ENCODE results near the gene GAP43.

The GAP43 gene

DNA sequence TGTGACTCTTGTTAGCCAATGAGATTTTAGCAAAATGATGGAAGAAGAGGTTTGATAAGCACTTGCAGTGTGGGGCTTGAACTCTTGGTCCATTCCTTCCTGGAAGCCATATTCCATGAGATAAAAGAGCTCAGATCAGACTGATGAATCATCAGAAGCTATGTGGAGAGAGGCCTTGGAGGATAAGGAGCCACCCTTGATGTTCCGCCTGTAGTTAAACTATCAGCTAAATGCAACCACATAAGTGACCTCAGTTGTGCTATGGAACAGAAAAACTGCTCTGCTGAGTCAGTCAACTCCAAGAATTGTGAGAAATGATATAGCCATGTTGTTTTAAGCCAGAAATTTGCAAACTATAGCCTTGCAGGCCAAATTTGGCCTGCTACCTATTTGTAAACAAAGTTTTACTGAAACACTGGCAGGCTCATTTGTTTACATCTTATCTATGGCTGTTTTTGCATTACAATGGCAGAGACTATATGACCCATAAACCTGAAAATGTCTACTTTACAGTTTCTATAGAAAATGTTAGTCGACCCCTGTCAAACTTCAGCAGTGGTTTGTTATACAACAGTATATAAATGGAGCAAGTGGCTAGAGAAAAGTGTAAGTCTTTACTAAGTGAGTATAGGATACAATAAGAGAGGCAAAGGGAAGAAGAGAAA is 27.6 kb upstream of the GAP43 start:
- H3K9me3 ChIP-seq (replicated peaks in 1 of 2; ENCODE audit: control insufficient read depth in 2 of 2, insufficient read depth in 1 of 2, low read depth in 1 of 2, low read length in 2 of 2), result peaks cover 6 to 28% of the 10 kb centered on the region in 2 donors
- no peak overlapping the region for H4K8ac ChIP-seq (ENCODE audit: low read depth, low read length)
- no peak overlapping the region for H2BK12ac ChIP-seq (ENCODE audit: low read length)
- H4K91ac ChIP-seq (ENCODE audit: low read depth, low read length, poor library complexity), result no peak overlapping the region
- H2BK15ac ChIP-seq (ENCODE audit: low read length), result no peak overlapping the region
- no peaks in the 10 kb centered on the region for H3K36me3 ChIP-seq (replicated peaks in 1 of 2; ENCODE audit: control insufficient read depth in 2 of 2, insufficient read depth in 2 of 2, low read length in 2 of 2)
- H2AFZ ChIP-seq (ENCODE audit: low read length), result no peak overlapping the region
- H3K4me2 ChIP-seq (ENCODE audit: insufficient read depth, low read length, poor library complexity, severe bottlenecking), result no peak overlapping the region
- no peak overlapping the region for H3K18ac ChIP-seq (ENCODE audit: low read length)
- no peaks in the 10 kb centered on the region for H3K4me1 ChIP-seq (ENCODE audit: control insufficient read depth in 2 of 2, insufficient read depth in 1 of 2, low read depth in 1 of 2, low read length in 2 of 2)
- no peak overlapping the region for H3K14ac ChIP-seq (ENCODE audit: low read length)
- WGBS, 2 donors (ENCODE audit: extremely low coverage in 2 of 2, insufficient read length in 2 of 2, insufficient replicate concordance in 1 of 2), result no CpG with 5 or more reads among the region's 2 CpGs
- no peak overlapping the region for H2BK120ac ChIP-seq (ENCODE audit: low read depth, low read length)
- no peak overlapping the region for H3K27ac ChIP-seq (replicated peaks; ENCODE audit: low read length)
- no peak overlapping the region for H3K4ac ChIP-seq (ENCODE audit: low read length)
- H3K4me3 ChIP-seq (ENCODE audit: low read length in 2 of 2), result no peak overlapping the region
- no peak overlapping the region for H2BK5ac ChIP-seq (ENCODE audit: low read length)
- no peak overlapping the region for H3K23ac ChIP-seq (ENCODE audit: low read depth, low read length, poor library complexity)
- no peak overlapping the region for H3K9ac ChIP-seq (ENCODE audit: low read depth, low read length, poor library complexity)
- no peaks in the 10 kb centered on the region for H3K79me1 ChIP-seq (ENCODE audit: low read depth, low read length)
- no peak for DNase-seq (ENCODE audit: low spot score)
- H3K27me3 ChIP-seq (ENCODE audit: control insufficient read depth in 3 of 3, insufficient read depth in 3 of 3, low read depth in 1 of 3, low read length in 3 of 3), result no peaks in the 10 kb centered on the region
- H2AK5ac ChIP-seq (ENCODE audit: low read depth, low read length), result no peak overlapping the region

DNA sequence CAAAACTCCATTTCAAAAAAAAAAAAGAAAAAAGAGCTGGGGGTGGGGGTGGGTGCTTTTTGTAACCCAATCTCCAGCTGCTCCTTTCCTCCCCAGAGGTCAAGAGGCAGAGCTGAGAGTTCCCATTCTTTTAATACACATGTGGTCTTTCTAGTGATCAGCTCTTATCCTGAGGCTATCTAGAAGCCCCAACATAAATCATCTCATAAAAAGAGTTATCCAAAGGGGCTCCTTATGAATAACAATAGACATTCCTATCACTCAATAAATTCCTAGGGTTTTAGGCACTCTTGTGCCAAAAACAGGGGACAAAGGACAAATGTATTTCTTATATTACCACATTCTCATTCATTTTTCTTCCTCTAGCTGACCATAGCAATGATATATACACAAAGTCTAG is 25.1 kb upstream of the GAP43 start:
- Histone ChIP-seq H3K18ac (ENCODE audit: low read length) (no peak overlapping the region), H3K4me3 (ENCODE audit: low read length in 2 of 2) (no peak overlapping the region), H3K36me3 (replicated peaks in 1 of 2; ENCODE audit: control insufficient read depth in 2 of 2, insufficient read depth in 2 of 2, low read length in 2 of 2) (no peaks in the 10 kb centered on the region), H2BK12ac (ENCODE audit: low read length) (no peak overlapping the region), H3K9me3 (replicated peaks in 1 of 2; ENCODE audit: control insufficient read depth in 2 of 2, insufficient read depth in 1 of 2, low read depth in 1 of 2, low read length in 2 of 2) (peaks cover 7 to 28% of the 10 kb centered on the region in 2 donors), H3K27me3 (ENCODE audit: control insufficient read depth in 3 of 3, insufficient read depth in 3 of 3, low read depth in 1 of 3, low read length in 3 of 3) (no peaks in the 10 kb centered on the region), H2AFZ (ENCODE audit: low read length) (no peak overlapping the region), H4K8ac (ENCODE audit: low read depth, low read length) (no peak overlapping the region), H3K4ac (ENCODE audit: low read length) (no peak overlapping the region), H2AK5ac (ENCODE audit: low read depth, low read length) (no peak overlapping the region), H3K4me2 (ENCODE audit: insufficient read depth, low read length, poor library complexity, severe bottlenecking) (no peak overlapping the region), H2BK5ac (ENCODE audit: low read length) (no peak overlapping the region), H3K14ac (ENCODE audit: low read length) (no peak overlapping the region), H4K91ac (ENCODE audit: low read depth, low read length, poor library complexity) (no peak overlapping the region), H2BK15ac (ENCODE audit: low read length) (no peak overlapping the region), H3K4me1 (ENCODE audit: control insufficient read depth in 2 of 2, insufficient read depth in 1 of 2, low read depth in 1 of 2, low read length in 2 of 2) (no peaks in the 10 kb centered on the region), H3K27ac (replicated peaks; ENCODE audit: low read length) (no peak overlapping the region), H2BK120ac (ENCODE audit: low read depth, low read length) (no peak overlapping the region), H3K79me1 (ENCODE audit: low read depth, low read length) (no peaks in the 10 kb centered on the region), H3K9ac (ENCODE audit: low read depth, low read length, poor library complexity) (no peak overlapping the region), H3K23ac (ENCODE audit: low read depth, low read length, poor library complexity) (no peak overlapping the region)
- DNase-seq (ENCODE audit: low spot score), result no peak

DNA sequence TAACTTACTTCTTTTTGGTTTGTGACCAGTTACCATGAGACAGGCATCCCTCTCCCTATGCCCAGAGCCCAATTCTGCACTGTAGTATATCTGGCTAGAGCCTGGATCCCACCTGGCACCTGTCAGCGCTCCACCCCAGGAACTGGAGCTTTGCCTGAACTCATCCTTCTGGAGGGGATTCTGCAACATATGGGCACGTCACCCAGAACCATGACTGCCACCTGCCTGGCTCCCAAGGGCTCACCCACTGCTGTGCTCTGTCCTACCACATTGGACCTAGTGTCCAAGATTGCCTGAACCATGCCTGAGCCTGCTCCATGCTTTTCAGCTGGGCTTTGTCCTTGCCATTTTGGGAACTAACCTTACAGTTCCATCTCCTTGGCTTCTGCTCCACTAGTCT is 21.1 kb upstream of the GAP43 start:
- no peak overlapping the region for H3K4me2 ChIP-seq (ENCODE audit: insufficient read depth, low read length, poor library complexity, severe bottlenecking)
- no peak for DNase-seq (ENCODE audit: low spot score)
- peaks cover 2 to 4% of the 10 kb centered on the region in 2 donors for H3K9me3 ChIP-seq (replicated peaks in 1 of 2; ENCODE audit: control insufficient read depth in 2 of 2, insufficient read depth in 1 of 2, low read depth in 1 of 2, low read length in 2 of 2)
- H2AK5ac ChIP-seq (ENCODE audit: low read depth, low read length), result no peak overlapping the region
- no peaks in the 10 kb centered on the region for H3K4me1 ChIP-seq (ENCODE audit: control insufficient read depth in 2 of 2, insufficient read depth in 1 of 2, low read depth in 1 of 2, low read length in 2 of 2)
- no peak overlapping the region for H3K27ac ChIP-seq (replicated peaks; ENCODE audit: low read length)
- H3K9ac ChIP-seq (ENCODE audit: low read depth, low read length, poor library complexity), result no peak overlapping the region
- no peak overlapping the region for H3K23ac ChIP-seq (ENCODE audit: low read depth, low read length, poor library complexity)
- H3K14ac ChIP-seq (ENCODE audit: low read length), result no peak overlapping the region
- H2AFZ ChIP-seq (ENCODE audit: low read length), result no peak overlapping the region
- H3K36me3 ChIP-seq (replicated peaks in 1 of 2; ENCODE audit: control insufficient read depth in 2 of 2, insufficient read depth in 2 of 2, low read length in 2 of 2), result no peaks in the 10 kb centered on the region
- H4K8ac ChIP-seq (ENCODE audit: low read depth, low read length), result no peak overlapping the region
- no peak overlapping the region for H2BK120ac ChIP-seq (ENCODE audit: low read depth, low read length)
- no peak overlapping the region for H2BK12ac ChIP-seq (ENCODE audit: low read length)
- no peak overlapping the region for H4K91ac ChIP-seq (ENCODE audit: low read depth, low read length, poor library complexity)
- no peak overlapping the region for H2BK5ac ChIP-seq (ENCODE audit: low read length)
- peak overlapping the region in 1 of 2 donors; percentile 59 for H3K4me3 ChIP-seq (ENCODE audit: low read length in 2 of 2)
- H3K4ac ChIP-seq (ENCODE audit: low read length), result no peak overlapping the region
- peak overlapping the region; percentile 73 for H3K18ac ChIP-seq (ENCODE audit: low read length)
- WGBS, 2 donors (ENCODE audit: extremely low coverage in 2 of 2, insufficient read length in 2 of 2, insufficient replicate concordance in 1 of 2), result no CpG with 5 or more reads among the region's 2 CpGs
- H2BK15ac ChIP-seq (ENCODE audit: low read length), result no peak overlapping the region
- no peaks in the 10 kb centered on the region for H3K27me3 ChIP-seq (ENCODE audit: control insufficient read depth in 3 of 3, insufficient read depth in 3 of 3, low read depth in 1 of 3, low read length in 3 of 3)
- no peaks in the 10 kb centered on the region for H3K79me1 ChIP-seq (ENCODE audit: low read depth, low read length)

DNA sequence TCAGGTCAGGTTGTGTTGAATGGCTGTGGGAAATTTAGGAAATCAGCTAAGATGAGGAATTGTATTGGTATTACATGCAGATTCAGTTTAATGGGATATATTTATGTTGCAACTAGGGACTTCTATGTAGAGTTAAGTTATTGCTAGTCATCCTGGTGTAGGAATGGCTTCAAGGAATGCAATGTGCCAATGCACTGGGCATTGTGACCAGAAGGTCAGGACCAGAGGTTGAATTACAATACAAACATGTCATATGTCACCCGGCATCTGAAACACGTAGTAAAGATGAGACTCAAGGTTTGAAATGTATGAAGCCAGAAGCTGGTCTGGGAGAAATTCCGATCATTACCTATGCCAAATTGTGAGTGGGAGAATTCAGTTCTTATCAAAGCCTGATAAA is 11.7 kb upstream of the GAP43 start:
- H4K8ac ChIP-seq (ENCODE audit: low read depth, low read length), result no peak overlapping the region
- H3K9me3 ChIP-seq (replicated peaks in 1 of 2; ENCODE audit: control insufficient read depth in 2 of 2, insufficient read depth in 1 of 2, low read depth in 1 of 2, low read length in 2 of 2), result no peaks in the 10 kb centered on the region
- no peaks in the 10 kb centered on the region for H3K79me1 ChIP-seq (ENCODE audit: low read depth, low read length)
- no peak overlapping the region for H3K4ac ChIP-seq (ENCODE audit: low read length)
- H2BK15ac ChIP-seq (ENCODE audit: low read length), result no peak overlapping the region
- no peak overlapping the region for H3K14ac ChIP-seq (ENCODE audit: low read length)
- no peak overlapping the region for H3K9ac ChIP-seq (ENCODE audit: low read depth, low read length, poor library complexity)
- no peak overlapping the region for H3K4me3 ChIP-seq (ENCODE audit: low read length in 2 of 2)
- no peak overlapping the region for H2BK120ac ChIP-seq (ENCODE audit: low read depth, low read length)
- H3K18ac ChIP-seq (ENCODE audit: low read length), result no peak overlapping the region
- no CpG with 5 or more reads among the region's 3 CpGs for WGBS, 2 donors (ENCODE audit: extremely low coverage in 2 of 2, insufficient read length in 2 of 2, insufficient replicate concordance in 1 of 2)
- H3K4me1 ChIP-seq (ENCODE audit: control insufficient read depth in 2 of 2, insufficient read depth in 1 of 2, low read depth in 1 of 2, low read length in 2 of 2), result peaks cover 5 to 6% of the 10 kb centered on the region in 2 donors
- DNase-seq (ENCODE audit: low spot score), result no peak
- H3K27ac ChIP-seq (replicated peaks; ENCODE audit: low read length), result no peak overlapping the region
- H2AK5ac ChIP-seq (ENCODE audit: low read depth, low read length), result no peak overlapping the region
- H2AFZ ChIP-seq (ENCODE audit: low read length), result no peak overlapping the region
- H2BK5ac ChIP-seq (ENCODE audit: low read length), result no peak overlapping the region
- no peak overlapping the region for H3K4me2 ChIP-seq (ENCODE audit: insufficient read depth, low read length, poor library complexity, severe bottlenecking)
- H4K91ac ChIP-seq (ENCODE audit: low read depth, low read length, poor library complexity), result no peak overlapping the region
- H3K23ac ChIP-seq (ENCODE audit: low read depth, low read length, poor library complexity), result no peak overlapping the region
- no peaks in the 10 kb centered on the region for H3K36me3 ChIP-seq (replicated peaks in 1 of 2; ENCODE audit: control insufficient read depth in 2 of 2, insufficient read depth in 2 of 2, low read length in 2 of 2)
- H2BK12ac ChIP-seq (ENCODE audit: low read length), result no peak overlapping the region
- no peaks in the 10 kb centered on the region for H3K27me3 ChIP-seq (ENCODE audit: control insufficient read depth in 3 of 3, insufficient read depth in 3 of 3, low read depth in 1 of 3, low read length in 3 of 3)

Data from neuronal stem cell (in vitro differentiated cells).